ENCODE data around the gene KCNJ6. TPM values are rescaled to one million over a fixed set of nuclear protein-coding genes. Genes with fewer than 3 reads are reported as not detected.

The KCNJ6 gene
- total and polyA plus RNA-seq, 10 of the 15 experiments (the other 5 are each of a cell fraction or from before 2014, with no cell fraction given): 0.03 to 0.07 (median 0.04) TPM; not detected in 7

GRCh38 chr21:37574751-37575150, 341.5 kb downstream of the KCNJ6 start:
- H3K9me3 ChIP-seq (replicated peaks; ENCODE audit: control insufficient read depth, insufficient read depth, low read length): peaks cover 2% of the 10 kb centered on the region
- no peak overlapping the region for H3K4me3 ChIP-seq
- DNase-seq (ENCODE audit: low read depth, low spot score) (no peak), ATAC-seq (no peak), FAIRE-seq (no peak)
- CTCF ChIA-PET: interaction anchor here (0.8 to 2.3 kb wide), 3 partner anchors 11 to 111 kb away, joined by 3 to 6 read pairs (median 4); no protein-coding TSS in a partner anchor
- WGBS (ENCODE audit: insufficient coverage, insufficient replicate concordance, low lambda C conversion rate, missing lambda C conversion rate): 56% methylated on average over 7 of the region's 7 CpGs
- H3K27ac ChIP-seq (ENCODE audit: control insufficient read depth, insufficient read depth): no peak overlapping the region
- in situ Hi-C loops (cut with MboI) (no loop called here), intact Hi-C loops (cut with micrococcal nuclease; ENCODE audit: unreplicated experiment) (no loop called here)
- H2AFZ ChIP-seq (ENCODE audit: control insufficient read depth, low read depth, low read length): no peak overlapping the region
- no peaks in the 10 kb centered on the region for H3K36me3 ChIP-seq (ENCODE audit: control insufficient read depth in 2 of 2, insufficient read depth in 2 of 2, low read length in 1 of 2)
- no peak overlapping the region for H3K9ac ChIP-seq (ENCODE audit: control insufficient read depth, insufficient read depth, low read length)
- H3K27me3 ChIP-seq (replicated peaks in 1 of 2; ENCODE audit: control insufficient read depth in 2 of 2, insufficient read depth in 2 of 2, low read length in 1 of 2): no peaks in the 10 kb centered on the region
- SMC1A ChIA-PET (ENCODE audit: uncharacterized antibody, unreplicated experiment): interaction anchor here (1.2 kb wide), 1 partner anchor 11 kb away, joined by 3 read pairs; no protein-coding TSS in a partner anchor
- RAD21 ChIA-PET (ENCODE audit: unreplicated experiment): no interaction called here
- no peak overlapping the region for H3K4me2 ChIP-seq (ENCODE audit: control insufficient read depth, insufficient read depth)
- TF ChIP-seq SREBF1 (IDR thresholded peaks at IDR 0.05; ENCODE audit: low read length) (no peak), IKZF1 (conservative IDR thresholded peaks at IDR 0.05) (no peak), NRF1 (conservative IDR thresholded peaks at IDR 0.05; ENCODE audit: low read depth, low read length) (no peak), TARDBP (IDR thresholded peaks at IDR 0.05; ENCODE audit: borderline replicate concordance) (no peak), YBX1 (IDR thresholded peaks at IDR 0.05) (no peak), PAX8 (IDR thresholded peaks at IDR 0.05) (no peak), BCL11A (IDR thresholded peaks at IDR 0.05; ENCODE audit: low read depth, low read length) (no peak), IRF4 (IDR thresholded peaks at IDR 0.05; ENCODE audit: low read depth, low read length) (no peak), TAF1 (IDR thresholded peaks at IDR 0.05; ENCODE audit: borderline replicate concordance, low read depth, low read length) (no peak), ETV6 (conservative IDR thresholded peaks at IDR 0.05 in 1 of 2, IDR thresholded peaks at IDR 0.05 in 1 of 2; ENCODE audit: borderline replicate concordance in 1 of 2, low read depth in 1 of 2) (no peak), DPF2 (IDR thresholded peaks at IDR 0.05) (no peak), STAT3 (IDR thresholded peaks at IDR 0.05; ENCODE audit: low read depth, low read length) (no peak), CEBPB (IDR thresholded peaks at IDR 0.05; ENCODE audit: borderline replicate concordance in 1 of 2, low read depth in 2 of 2, low read length in 2 of 2) (no peak), BHLHE40 (IDR thresholded peaks at IDR 0.05; ENCODE audit: borderline replicate concordance in 1 of 2, low read depth in 2 of 2, low read length in 1 of 2) (no peak), KAT2A (conservative IDR thresholded peaks at IDR 0.05; ENCODE audit: control insufficient read depth, low read depth, low read length) (no peak), CHD4 (IDR thresholded peaks at IDR 0.05) (no peak)
- POLR2A ChIA-PET: no interaction called here
- H3K4me1 ChIP-seq (ENCODE audit: control insufficient read depth, insufficient read depth, low read length): no peaks in the 10 kb centered on the region
- no TSS peak for BruUV-seq (replicated peaks)
- H3K79me2 ChIP-seq (ENCODE audit: control insufficient read depth, insufficient read depth, low read length): no peaks in the 10 kb centered on the region
- H4K20me1 ChIP-seq (ENCODE audit: control insufficient read depth, insufficient read depth): no peaks in the 10 kb centered on the region

Data from GM12878 (cell line).